DMS153 (cell line): ENCODE data around the gene BTBD18.

Experiments
- DNase-seq: peaks from one replicate; lab custom pipeline; 2025; lab: John Stamatoyannopoulos, UW

BTBD18 gene, protein sequence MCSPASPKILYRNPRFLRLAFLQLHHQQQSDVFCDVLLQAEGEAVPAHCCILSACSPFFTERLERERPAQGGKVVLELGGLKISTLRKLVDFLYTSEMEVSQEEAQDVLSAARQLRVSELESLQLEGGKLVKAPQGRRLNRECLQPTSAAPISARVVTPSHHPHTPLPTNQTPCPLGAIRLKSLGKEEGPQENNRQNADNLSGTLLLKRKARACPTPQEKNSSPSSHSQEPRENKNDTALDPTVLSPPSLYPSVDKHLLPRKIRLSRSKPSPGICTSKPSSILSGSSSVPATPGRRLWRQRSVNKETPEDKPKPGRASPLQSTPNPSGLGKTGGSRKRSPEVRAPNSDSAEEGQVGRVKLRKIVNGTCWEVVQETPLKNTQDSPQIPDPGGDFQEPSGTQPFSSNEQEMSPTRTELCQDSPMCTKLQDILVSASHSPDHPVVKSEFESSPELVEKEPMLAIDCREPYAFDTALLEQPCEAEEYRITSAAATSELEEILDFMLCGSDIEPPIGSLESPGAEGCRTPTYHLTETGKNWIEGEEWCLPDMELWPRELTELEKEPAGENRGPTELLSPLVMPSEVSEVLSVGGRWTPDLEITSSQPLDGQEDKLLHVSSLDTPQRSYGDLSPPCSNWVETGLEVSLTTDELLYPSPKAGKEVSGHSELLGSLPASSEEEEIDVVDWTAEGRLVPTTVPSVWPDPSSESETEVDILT

GRCh38 chr11:57751676-57752253 is at the start of gene BTBD18:
Gene BTBD18 (minus strand): TSS chr11:57751819. CDS start chr11:57751188, 631 bp downstream.
- peak; percentile 13 for DNase-seq

DNA sequence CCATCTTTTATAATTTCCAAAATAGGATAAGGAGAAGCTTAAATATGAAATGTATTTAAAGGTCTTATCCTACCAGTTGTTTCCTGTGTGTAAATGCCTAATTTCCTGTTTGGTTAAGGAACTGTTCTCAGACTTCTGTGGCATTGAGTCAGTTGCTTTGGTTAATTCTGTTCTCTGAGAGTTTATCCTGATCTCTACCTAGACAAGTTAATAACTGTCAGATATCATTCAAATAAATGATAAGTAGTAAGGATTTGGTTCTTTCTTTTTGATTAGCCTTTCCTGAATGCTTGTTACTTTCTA is 49.5 kb upstream of the BTBD18 start:
- DNase-seq = no peak

DNA sequence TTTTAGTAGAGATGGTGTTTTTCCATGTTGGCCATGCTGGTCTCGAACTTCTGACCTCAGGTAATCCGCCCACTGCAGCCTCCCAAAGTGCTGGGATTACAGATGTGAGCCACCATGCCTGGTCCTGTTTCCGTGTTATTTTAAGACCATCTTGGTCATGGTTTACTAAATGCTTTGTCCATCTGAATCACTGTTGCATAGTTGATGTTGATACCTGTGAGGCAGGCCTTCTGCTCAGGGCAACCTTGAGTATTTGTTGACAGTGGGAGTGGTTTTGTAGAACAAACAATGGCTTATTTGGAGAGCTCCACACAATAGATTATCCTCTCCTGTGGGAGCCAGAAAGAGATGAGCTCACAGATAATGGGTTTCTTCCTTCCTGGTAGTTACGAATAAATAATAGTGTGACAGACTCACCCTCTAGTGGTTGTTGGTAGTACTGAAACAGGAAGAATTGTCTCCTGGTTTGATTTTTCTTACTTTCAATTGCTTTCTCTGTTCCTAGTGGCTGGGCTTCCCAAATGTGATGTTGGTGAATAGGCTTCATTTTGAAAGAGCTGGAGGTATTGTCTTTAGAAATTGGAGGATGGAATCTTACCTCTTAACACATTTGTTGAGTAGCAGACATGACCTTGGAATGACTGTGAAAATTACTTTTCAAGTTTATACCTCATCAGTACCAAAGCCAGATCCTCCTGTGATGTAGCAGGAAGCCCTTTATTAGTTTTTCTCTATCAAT is 49.0 kb upstream of the BTBD18 start:
- peak; percentile 100 for DNase-seq

DNA sequence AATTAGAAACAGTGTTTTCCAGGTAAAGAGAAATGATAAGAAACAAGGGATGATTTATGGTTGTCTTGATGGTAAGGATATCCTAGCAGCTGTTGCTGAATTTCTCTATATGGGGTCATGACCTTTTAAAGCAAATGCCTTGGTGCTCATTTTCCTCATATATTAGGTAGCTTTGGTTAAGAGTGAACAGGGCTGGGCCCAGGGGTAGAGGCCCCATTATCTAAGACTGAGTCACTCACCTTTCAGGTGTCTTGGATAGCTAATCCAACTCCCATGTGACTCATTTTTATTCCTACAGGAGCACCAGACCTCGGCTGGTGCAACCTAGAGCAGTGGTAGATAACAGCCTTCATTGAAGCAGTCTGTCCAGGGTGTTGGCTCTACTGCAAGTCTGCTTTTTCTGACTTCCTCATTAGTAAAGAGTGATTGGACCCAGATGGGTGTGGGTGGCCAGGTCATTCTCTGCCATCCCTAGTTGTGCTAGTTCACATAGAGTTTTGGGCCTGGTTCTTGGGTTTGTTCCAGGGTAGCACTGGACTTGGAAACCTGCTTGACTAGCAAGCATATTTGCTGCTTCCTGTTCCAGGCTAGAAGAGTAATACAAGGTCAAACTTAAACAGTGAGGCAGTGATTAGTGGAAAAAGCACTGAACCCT is 47.4 kb upstream of the BTBD18 start:
- DNase-seq = peak; percentile 47

DNA sequence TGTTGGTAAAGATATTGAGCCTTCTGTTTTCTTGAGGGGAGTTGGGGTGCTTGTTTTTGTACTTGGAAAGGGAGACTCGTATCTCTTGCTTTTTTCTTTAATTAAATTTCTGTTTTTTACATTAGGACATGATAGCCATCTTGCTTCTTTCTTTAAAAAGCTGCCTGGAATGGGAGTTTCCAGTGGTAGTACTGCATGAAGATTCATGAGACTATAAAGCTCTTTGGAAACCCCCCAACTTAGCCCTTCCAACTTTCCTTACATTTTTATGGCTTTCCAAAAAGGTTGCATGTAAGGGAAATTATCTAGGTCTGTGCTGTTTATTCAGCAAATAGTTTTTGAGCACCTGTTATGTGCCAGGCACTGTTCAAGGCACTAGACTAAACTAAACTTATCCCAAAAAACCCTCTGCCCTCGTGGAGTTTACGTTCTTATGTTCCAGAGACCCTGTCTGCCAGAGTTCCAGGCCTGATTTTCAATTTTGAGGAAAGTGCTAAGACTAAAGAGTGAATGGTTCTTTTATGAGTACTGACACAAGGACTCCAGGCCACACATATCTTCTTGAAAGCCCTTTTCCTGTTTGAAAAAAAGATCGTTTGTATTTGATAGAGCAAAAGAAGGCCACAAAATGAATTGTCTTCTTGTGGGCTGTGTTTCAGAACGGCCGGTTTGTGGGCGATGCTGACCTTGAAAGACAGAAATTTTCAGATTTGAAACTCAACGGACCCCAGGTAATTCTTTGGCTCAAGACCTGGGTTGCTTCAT is 41.9 kb upstream of the BTBD18 start:
- DNase-seq = no peak

DNA sequence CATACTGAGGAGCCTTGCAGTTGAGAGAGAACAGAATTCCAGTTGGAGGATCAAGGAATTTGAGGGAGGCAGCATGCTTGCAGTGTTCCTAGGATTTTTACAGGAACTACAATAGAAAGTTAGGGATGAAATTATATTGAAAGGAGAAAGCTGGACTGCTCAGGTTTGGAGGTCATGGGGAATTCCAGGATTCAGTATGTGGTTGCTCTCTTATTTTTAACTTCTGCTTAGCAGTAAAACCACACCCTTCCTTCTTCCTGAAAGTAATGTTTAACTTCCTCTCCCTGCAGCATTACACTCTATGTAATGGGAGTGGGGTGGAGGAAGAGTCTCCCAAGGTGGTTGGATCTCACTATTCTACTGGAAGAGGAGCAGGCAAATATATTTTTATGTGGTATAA is 41.3 kb upstream of the BTBD18 start:
- DNase-seq = no peak

DNA sequence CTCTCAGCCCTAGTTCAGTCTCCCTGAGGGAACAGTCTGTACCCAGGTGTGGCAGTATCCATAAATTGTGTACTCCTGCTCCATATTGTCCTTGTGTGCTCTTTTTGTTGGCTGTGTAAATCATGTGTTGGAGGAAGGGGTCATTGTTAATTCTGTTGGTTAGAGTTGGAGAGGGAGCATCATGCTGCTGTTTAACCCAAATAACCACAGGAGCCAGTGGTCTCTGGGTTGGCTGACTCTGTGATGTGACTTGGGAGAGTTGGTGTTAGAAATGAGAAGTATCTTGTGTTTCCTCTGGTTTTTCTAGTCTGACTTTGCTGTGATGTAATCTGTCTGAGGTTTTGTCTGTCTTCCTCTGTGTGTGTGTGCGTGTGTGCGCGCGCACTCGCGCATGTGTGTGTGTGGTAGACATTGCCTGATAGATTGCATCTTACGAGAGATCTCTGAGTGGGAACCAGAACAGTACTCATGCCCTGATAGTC is 40.5 kb upstream of the BTBD18 start:
- DNase-seq = no peak

GRCh38 chr11:57791321-57792059 is 39.9 kb upstream of the BTBD18 start:
- DNase-seq = no peak

- DNase-seq = no peak
Observed at GRCh38 chr11:57788703-57789088, 37.1 kb upstream of the BTBD18 start.

GRCh38 chr11:57787920-57788702 is 36.5 kb upstream of the BTBD18 start:
- DNase-seq = no peak

- no peak for DNase-seq
Observed at GRCh38 chr11:57787006-57787604, 35.5 kb upstream of the BTBD18 start.

GRCh38 chr11:57786436-57786835 is 34.8 kb upstream of the BTBD18 start:
- no peak for DNase-seq

GRCh38 chr11:57785072-57785471 is 33.5 kb upstream of the BTBD18 start:
- DNase-seq = no peak

DNA sequence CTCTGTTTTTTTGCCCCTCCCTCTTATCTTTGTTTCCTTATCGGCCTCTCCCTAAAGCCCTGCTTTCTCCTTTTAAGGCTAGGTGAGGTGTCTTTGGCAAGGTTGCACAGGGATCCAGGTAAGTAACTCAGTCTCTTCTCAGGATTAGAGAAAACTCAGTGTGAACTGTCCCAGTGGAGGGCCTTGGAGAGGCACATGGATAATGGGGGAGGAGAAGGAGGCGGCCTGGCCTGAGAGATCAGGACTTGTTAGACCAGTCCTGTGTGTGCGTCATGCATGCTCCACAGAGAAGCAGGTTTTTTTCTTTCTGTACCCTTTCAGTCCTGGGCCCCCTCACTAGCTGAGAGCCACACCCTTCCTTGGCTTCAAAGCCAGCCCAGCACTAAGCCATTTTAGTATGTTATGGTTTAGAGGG is 29.9 kb upstream of the BTBD18 start:
- no peak for DNase-seq

GRCh38 chr11:57779276-57779675 is 27.7 kb upstream of the BTBD18 start:
- no peak for DNase-seq

GRCh38 chr11:57778318-57779037 is 26.9 kb upstream of the BTBD18 start:
- DNase-seq = peak; percentile 65

DNA sequence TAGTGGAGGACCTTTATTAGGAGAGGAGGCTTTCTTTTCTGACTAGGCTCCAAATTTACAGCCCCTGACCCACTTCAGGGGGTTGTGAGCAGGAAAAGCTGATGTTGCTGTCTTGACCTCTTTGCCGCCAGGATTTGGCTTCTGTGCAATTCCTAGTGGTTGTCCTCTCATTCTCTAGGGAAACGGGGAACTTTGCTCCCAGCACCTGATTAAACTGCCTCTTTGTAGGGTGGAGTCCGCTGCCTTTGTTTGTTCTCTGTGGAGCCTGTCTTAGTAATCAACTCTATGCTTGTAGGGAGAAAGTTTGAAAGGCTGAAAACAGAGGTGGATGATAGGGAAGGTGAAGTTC is 26.3 kb upstream of the BTBD18 start:
- DNase-seq = no peak

GRCh38 chr11:57776577-57777210 is 25.1 kb upstream of the BTBD18 start:
- no peak for DNase-seq
